HG03060 (cell line): ENCODE results near the gene MAST4.

Experiments
- ATAC-seq: cut with Tn5 transposase; IDR thresholded peaks from one replicate; pipeline ENCODE4 v1.9.1; 2021; ENCODE audit warnings: low read depth, moderate number of reproducible peaks; ENCODE audit not compliant: unreplicated experiment

MAST4 gene

DNA sequence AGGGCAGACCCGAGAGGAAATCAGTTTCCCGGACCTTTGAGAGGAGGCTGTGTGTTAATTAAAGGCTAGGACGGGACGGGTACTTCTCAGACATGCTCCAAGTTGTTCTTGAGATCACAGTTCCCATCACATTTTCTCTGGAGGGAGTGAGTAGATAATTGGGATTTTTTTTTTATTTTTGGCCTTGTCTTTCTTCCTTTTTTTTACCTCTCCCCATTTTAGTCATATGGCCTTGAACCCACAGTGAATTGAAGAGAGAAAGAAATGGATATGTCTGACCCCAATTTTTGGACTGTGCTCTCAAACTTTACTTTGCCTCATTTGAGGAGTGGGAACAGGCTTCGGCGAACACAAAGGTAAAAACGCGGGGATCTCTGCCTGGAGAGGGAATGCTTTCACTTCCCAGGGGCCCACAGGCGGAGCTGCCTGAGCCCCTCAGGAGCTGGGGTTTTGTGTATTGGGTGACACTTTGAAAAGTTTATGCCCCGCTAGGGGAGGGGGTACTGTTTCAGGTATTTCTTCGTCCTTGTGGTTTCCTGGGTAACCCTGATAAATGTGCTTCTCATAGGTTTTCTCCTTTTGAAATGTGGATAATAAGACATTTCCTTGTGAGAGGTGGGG lies 408.6 kb downstream of the MAST4 start:
- no peak for ATAC-seq

GRCh38 chr5:67005737-67006499 lies 409.7 kb downstream of the MAST4 start:
- no peak for ATAC-seq

GRCh38 chr5:67006500-67006848 lies 410.3 kb downstream of the MAST4 start:
- ATAC-seq: no peak

DNA sequence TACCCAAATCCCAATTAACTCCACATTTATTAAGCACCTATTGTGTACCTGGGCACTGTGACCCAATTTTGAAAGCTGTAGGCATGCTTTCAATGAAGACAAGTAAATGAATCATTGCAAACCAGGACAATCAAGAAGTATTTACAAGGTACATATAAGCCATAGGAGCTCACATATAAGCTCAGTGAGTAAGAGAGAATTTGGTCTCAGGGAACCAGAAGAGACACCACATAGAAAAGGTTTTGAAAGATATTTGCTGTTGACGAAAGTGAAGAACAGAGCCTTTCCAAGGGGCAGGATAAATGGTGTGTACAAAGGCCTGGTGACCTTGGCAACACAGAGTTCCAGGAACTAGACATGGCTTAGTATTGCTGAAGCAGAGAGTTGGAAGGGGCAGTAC lies 412.8 kb downstream of the MAST4 start:
- ATAC-seq: no peak

DNA sequence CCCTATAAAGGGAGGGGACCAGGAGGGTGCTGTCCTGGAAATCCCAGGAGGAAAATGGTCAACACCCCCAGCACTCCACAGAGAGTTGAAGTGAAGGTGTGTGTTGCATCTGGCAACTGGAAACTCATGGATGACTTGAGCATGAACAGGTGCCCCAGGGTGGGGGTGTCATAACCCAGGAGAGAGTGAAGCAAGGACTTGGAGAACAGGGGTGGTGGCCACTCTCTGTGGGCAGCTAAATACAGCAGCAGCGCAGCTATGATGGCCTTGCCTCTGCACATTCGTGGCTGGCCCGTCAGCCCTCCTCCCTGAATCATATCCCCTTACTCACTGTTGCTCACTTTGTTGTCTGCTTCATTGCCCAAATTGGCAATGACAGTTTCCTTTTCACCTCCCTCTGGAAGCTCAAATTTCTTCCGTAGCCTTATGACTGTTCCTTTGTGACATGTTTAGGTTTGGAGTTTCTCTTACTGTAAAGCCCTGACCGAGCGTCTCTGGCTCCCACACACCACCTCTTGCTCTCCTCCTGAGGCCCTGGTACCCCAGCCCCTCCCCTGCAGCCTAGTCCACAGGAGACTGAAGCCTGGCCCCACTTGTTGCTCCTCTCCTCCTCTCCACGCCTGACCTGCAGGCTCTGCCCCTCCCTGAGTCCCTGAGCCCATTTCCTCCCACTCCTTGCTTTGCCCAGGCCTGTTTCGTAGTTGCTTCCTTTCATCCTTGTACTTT lies 414.7 kb downstream of the MAST4 start:
- ATAC-seq: no peak

GRCh38 chr5:67011422-67011821 lies 415.2 kb downstream of the MAST4 start:
- ATAC-seq: no peak

GRCh38 chr5:67012171-67012570 lies 416.0 kb downstream of the MAST4 start:
- ATAC-seq: no peak

DNA sequence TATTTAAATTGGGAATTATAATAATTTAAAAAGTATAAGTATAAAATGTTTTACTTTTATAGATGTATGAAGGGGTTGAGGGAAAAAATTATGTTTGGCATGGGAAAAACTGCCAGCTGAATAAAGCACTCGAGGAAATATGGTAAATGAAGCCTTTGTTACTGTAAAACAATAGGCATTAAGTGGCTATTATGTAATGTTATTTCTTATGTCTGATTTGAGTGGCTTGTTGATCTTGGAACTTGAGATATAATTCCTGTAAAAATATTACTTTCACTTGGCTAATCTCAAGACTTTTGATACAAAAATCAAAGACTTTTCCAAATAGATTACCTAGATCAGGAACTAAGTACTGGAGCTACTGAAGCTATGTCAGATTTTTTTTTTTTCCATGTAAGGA lies 417.5 kb downstream of the MAST4 start:
- no peak for ATAC-seq

- no peak for ATAC-seq
Observed at GRCh38 chr5:67014191-67014590, 418.0 kb downstream of the MAST4 start.

DNA sequence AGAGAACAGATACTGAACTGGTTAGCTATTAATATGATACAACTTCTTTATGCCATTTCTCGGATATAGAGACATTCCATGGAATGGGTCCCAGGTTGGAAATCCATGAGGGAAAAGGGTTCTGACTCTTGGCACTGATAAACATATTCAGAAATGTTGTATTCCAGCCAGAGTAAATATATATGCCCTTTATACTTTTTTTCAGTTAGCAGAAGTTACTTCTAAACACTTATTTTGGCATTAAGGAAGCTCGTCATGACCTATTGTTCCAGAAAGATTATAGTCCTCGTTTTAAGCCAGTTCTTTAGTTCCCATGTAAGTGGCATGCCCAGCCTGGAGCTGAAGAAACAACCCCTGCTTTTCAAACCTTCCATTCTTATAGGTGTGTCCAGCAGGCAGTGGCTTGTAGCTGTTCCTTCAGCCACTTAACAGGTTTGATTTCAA lies 418.8 kb downstream of the MAST4 start:
- ATAC-seq: no peak

DNA sequence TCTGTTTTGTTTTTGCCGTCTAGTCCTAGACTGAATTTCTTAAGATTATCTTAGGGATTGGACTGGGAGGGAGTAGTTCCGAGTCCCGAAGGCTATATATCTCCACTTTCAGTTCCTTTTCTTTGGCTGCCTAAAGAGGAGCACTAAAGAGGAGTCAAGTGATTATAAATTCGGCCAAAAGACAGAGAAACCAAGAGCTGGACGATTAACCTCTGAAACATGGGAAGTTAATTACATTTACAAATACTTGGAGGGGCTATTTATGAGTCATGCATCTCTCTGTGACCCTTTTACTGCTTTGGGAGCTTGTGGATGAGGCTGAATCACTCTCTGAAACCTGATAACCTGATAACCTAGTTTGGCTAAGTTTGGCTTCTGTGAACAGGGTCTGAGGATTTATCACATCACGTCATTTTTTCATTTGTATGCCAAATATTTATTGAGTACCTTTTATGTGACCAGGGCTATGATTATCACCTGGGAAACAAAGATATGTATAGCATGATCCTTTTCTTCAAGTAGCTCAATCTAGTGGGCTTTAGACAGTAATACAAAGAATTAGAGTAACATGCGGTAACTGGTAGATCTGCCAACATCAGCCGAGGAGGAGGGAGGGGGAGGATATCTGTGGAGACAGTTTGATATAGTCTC lies 419.5 kb downstream of the MAST4 start:
- no peak for ATAC-seq

GRCh38 chr5:67019065-67019845 lies 423.1 kb downstream of the MAST4 start:
- no peak for ATAC-seq

GRCh38 chr5:67020096-67020615 lies 424.0 kb downstream of the MAST4 start:
- ATAC-seq: no peak

DNA sequence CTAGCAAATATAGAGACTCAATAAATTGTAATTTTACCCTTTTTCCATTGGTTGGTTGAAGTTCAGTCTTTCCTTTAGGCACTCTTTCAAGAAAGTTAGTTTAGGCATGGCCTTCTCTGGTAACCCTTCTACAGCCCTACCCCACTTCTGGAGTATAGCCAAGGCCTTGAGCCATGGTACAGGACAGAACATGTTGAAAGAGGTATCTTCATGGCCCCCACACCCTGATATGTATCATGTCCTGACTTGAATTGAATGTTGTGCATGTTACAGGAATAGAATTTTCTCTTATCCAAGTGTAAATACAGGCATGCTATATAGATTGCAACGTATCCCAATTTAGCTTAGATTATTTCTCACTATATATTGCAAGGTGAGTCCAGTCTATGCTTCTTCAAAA lies 424.8 kb downstream of the MAST4 start:
- ATAC-seq: no peak

DNA sequence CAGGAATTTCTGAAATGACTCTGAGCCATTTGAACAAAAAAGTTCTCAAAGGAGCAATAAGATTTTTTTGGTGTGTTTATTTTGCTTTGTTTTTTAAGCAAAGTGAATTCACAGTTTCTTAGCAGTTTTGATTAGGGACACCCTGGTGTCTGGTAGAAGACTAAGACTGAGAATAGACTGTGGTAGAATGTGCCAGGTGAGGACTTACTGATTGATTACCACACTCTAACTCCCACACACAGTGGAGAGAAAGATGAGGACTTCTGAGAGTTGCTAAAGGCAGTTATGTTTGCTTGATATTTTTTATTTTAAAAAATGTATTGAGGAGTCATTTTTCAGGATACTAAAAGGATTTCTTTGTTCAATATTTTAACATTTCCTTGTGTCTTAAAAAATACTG lies 425.3 kb downstream of the MAST4 start:
- no peak for ATAC-seq

- ATAC-seq: no peak
Observed at GRCh38 chr5:67021962-67022361, 425.8 kb downstream of the MAST4 start.

GRCh38 chr5:67025457-67025856 lies 429.3 kb downstream of the MAST4 start:
- ATAC-seq: no peak

- no peak for ATAC-seq
Observed at GRCh38 chr5:67026278-67026677, 430.1 kb downstream of the MAST4 start.

- ATAC-seq: no peak
Observed at GRCh38 chr5:67027171-67027570, 431.0 kb downstream of the MAST4 start.

DNA sequence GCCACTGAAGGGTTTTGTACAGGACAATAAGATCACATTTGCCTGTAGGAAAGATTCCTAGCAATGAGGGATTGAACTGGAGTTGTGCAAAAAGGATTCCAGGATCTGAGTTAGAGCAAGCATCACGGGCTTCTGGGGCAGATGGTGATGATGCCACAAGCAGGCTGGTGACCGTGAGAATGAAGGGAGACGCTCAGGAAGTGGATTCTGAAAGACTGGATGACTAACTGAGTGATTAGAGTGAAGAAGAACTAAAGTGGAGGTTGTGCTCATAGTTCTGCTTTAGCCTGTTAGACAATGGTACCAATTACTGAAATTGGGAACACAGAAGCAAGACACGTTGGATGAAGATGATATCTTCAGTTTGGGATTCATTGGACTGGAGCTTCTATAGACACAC lies 432.2 kb downstream of the MAST4 start:
- no peak for ATAC-seq
